ENCODE measurements around the gene FXYD6.
"Not testable (repeated sequence)": the region's sequence is repeated elsewhere in the genome, so short reads cannot be mapped to it uniquely, and the experiment has no call there.

The FXYD6 gene

GRCh38 chr11:117814766-117815261 lies 61.6 kb downstream of the FXYD6 start:
- peak; percentile 98 for DNase-seq

- no peak for DNase-seq
Measured at GRCh38 chr11:117814204-117814765, 62.2 kb downstream of the FXYD6 start.

- DNase-seq, result not testable (repeated sequence)
Measured at GRCh38 chr11:117810056-117810451, 66.4 kb downstream of the FXYD6 start.

- peak; percentile 58 for DNase-seq
Measured at GRCh38 chr11:117809236-117810055, 67.0 kb downstream of the FXYD6 start.

GRCh38 chr11:117808784-117809183 lies 67.7 kb downstream of the FXYD6 start:
- DNase-seq, result no peak

- DNase-seq, result peak; percentile 41
Measured at GRCh38 chr11:117807482-117808327, 68.8 kb downstream of the FXYD6 start.

GRCh38 chr11:117806846-117807245 lies 69.6 kb downstream of the FXYD6 start:
- DNase-seq, result no peak

GRCh38 chr11:117805045-117805444 lies 71.4 kb downstream of the FXYD6 start:
- DNase-seq, result no peak

GRCh38 chr11:117803896-117804295 lies 72.6 kb downstream of the FXYD6 start:
- DNase-seq, result no peak

GRCh38 chr11:117799634-117800033 lies 76.8 kb downstream of the FXYD6 start:
- DNase-seq, result no peak

- no peak for DNase-seq
Measured at GRCh38 chr11:117796872-117797529, 79.5 kb downstream of the FXYD6 start, which contains the start of gene DSCAML1. DSCAML1 (minus strand) TSS chr11:117797216; CDS start chr11:117797079, 137 bp downstream.

GRCh38 chr11:117796456-117796871 lies 80.0 kb downstream of the FXYD6 start:
- DNase-seq, result no peak

GRCh38 chr11:117795638-117796455 lies 80.6 kb downstream of the FXYD6 start:
- no peak for DNase-seq

GRCh38 chr11:117794772-117795629 lies 81.5 kb downstream of the FXYD6 start:
- DNase-seq, result no peak

- DNase-seq, result no peak
Measured at GRCh38 chr11:117794135-117794534, 82.3 kb downstream of the FXYD6 start.

GRCh38 chr11:117793583-117793982 lies 82.9 kb downstream of the FXYD6 start:
- DNase-seq, result no peak

- DNase-seq, result no peak
Measured at GRCh38 chr11:117792992-117793391, 83.5 kb downstream of the FXYD6 start.

- DNase-seq, result no peak
Measured at GRCh38 chr11:117792241-117792640, 84.2 kb downstream of the FXYD6 start.

- no peak for DNase-seq
Measured at GRCh38 chr11:117790279-117790678, 86.2 kb downstream of the FXYD6 start.

- no peak for DNase-seq
Measured at GRCh38 chr11:117789241-117789640, 87.2 kb downstream of the FXYD6 start.

Data from kidney glomerular epithelial cell (primary cell).